Adrenal gland (tissue), 5 donors: ENCODE measurements around the gene TRAF7.

Experiments used
- CTCF ChIP-seq, 6 experiments: fragments of 450-650 bp in 4 of 6; fragments of 200-600 bp in 2 of 6; sonication (generic) in 1 of 6; IDR thresholded peaks; 1 replicate in 5 of 6; 2 replicates in 1 of 6; pipeline versions ENCODE4 v1.5.1 to v1.8.0; 2016 to 2021; ENCODE audit warnings: antibody characterized with exemption in 6 of 6, mild to moderate bottlenecking in 2 of 6, moderate library complexity in 1 of 6
- POLR2A ChIP-seq, 2 donors: fragments of 450-650 bp; IDR thresholded peaks; one replicate each; pipeline ENCODE4 v1.6.1; 2017; ENCODE audit warnings: antibody characterized with exemption in 2 of 2, mild to moderate bottlenecking in 2 of 2, moderate library complexity in 1 of 2
- donor health status: DM: no; HTN: no; CAD: no.

GRCh38 chr16:2188395-2188794 is 32.8 kb downstream of the TRAF7 start:
- no peak for TF ChIP-seq CTCF (IDR thresholded peaks at IDR 0.05)
- TF ChIP-seq POLR2A (IDR thresholded peaks at IDR 0.05) = no peak
